GM18519 (cell line): ENCODE results near the gene MESP1.

Source experiments
- ATAC-seq: cut with Tn5 transposase; IDR thresholded peaks from one replicate; pipeline ENCODE4 v1.9.1; 2021; ENCODE audit warnings: mild to moderate bottlenecking, moderate library complexity; ENCODE audit not compliant: unreplicated experiment, low FRiP score

Gene MESP1

DNA sequence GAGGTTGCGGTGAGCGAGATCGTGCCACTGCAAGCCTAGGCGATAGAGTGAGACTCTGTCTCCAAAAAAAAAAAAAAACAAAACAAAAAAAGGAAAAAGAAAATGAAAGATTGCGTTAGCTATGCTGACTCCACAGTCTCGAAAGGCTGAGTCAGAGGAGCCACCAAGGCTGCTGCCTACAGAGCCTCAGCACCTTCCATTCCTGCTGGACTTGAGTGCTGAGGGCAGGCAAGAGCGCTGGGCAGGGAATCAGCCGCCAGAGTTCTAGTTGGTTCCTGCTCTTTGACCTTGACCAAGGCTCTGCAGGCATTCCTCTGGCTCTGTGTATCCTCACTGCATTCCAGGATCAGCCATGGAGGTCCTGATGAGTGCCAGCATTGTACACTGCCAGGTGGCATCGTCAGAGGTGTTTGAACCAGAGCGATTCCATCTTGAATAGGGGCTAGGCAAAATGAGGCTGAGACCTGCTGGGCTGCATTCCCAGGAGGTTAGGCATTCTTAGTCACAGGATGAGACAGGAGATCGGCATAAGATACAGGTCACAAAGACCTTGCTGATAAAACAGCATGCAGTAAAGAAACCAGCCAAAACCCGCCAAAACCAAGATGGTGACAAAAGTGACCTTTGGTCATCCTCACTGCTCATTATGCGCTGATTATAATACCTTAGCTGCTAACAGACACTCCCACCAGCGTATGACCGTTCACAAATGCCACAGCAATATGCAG is 31.0 kb upstream of the MESP1 start:
- no peak for ATAC-seq

GRCh38 chr15:89781055-89781454 is 30.0 kb upstream of the MESP1 start:
- ATAC-seq, result no peak

DNA sequence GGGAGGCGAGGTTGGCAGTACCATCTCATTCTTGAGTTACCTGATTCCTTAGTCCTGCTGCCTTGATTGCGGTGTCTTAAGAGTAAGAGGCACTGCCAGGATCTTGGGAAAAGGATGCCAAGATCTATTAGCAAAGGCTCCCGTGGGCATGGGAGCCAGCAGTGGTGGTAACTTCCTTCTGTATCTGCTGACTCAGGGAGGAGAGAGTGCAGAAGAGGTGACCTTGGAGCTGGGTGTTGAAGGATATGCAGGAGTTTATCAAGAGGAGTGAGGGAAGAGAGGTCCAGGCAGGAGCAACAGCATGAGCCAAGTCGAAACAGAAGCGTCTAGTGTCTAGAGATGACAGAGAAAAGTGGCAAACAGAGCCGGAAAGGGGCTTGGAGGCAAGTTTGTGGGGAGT is 29.6 kb upstream of the MESP1 start:
- ATAC-seq, result no peak

DNA sequence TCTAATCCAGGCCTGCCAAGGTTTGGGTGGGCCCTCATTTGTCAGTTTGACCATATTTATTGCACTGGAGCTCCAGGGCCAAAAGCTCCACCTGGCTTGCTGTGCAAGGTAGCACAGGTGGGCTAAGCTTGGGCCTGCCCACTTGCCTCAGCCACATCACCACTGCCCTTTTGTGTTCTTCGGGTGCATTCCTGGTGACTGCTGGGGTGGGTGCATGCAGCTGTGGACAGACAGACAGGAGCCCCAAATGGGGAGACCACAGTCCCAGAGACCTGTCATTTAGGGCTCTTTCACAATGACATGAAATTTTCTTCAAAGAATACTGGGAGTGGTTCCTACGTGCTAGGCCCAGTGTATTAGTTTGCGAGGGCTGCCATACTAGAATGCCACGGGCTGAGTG is 27.8 kb upstream of the MESP1 start:
- ATAC-seq, result no peak

DNA sequence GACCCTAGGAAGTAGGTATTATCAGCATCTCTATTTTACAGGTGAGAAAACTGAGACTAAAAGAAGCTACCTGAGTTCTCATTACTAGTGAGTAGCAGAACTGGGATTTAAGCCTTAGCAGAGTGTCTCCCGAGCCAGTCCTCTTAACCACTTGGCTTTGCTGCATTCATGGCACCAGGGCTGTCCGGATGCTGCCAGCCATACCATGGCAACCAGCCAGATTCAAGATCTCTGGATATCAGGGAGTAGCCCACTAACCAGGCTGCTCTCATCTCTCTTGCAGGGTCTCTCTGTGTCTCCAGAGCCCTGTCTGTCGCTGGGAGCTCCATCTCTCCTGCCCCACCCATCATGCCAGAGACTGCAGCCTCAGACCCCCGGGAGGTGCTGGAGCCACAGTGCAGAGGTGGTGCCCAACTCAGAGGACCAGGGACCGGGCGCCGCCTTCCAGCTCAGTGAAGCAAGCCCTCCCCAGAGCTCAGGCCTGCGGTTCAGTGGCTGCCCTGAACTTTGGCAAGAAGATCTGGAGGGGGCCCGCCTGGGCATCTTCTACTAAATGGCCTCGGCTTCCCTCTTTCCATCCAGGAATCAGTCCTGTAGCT is 26.8 kb upstream of the MESP1 start:
- ATAC-seq, result no peak

GRCh38 chr15:89777073-89777751 is 26.2 kb upstream of the MESP1 start:
- ATAC-seq, result no peak

DNA sequence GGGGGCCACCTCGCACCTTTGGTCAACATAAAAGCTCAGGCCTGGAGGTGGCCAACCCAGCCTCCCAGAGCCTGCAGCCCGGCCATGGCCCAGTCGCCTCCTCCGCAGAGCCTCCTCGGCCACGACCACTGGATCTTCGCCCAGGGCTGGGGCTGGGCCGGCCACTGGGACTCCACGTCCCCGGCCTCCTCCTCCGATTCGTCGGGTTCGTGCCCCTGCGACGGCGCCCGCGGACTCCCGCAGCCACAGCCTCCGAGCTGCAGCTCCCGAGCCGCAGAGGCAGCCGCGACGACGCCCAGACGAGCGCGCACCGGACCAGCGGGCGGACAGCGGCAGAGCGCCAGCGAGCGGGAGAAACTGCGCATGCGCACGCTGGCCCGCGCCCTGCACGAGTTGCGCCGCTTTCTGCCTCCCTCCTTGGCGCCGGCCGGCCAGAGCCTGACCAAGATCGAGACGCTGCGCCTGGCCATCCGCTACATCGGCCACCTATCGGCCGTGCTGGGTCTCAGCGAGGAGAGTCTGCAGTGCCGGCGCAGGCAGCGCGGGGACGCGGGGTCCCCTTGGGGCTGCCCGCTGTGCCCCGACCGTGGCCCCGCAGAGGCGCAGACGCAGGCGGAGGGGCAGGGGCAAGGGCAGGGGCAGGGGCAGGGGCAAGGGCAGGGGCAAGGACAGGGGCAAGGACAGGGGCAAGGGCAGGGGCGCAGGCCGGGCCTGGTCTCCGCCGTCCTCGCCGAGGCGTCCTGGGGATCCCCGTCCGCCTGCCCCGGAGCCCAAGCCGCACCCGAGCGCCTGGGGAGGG is 25.4 kb upstream of the MESP1 start, which contains the start of gene MESP2:
Gene MESP2, plus strand, starts transcription at position 59 of the 799 bp plus-strand sequence. Its CDS starts 26 bp downstream, at position 85.
- ATAC-seq, result no peak

DNA sequence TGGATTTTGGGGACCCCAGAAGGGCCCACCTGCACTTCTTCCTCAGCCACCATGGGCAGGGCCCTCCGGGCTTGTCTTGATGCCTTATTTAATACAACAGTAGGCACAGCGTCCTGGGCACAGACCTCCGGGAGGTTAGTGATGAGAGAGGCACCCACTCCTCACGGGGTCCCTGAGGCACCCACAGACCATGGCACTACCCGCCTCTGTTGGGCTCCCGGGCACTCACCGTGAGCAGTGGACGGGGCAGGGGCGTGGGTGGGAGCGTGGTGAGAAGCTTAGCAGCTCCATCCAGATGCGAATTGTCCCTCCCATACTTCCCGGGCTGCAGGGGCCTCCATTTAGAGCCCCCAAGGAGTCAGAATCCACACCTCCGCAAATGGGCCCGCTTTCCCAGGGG is 24.8 kb upstream of the MESP1 start:
- no peak for ATAC-seq

GRCh38 chr15:89774492-89774891 is 23.4 kb upstream of the MESP1 start:
- no peak for ATAC-seq

DNA sequence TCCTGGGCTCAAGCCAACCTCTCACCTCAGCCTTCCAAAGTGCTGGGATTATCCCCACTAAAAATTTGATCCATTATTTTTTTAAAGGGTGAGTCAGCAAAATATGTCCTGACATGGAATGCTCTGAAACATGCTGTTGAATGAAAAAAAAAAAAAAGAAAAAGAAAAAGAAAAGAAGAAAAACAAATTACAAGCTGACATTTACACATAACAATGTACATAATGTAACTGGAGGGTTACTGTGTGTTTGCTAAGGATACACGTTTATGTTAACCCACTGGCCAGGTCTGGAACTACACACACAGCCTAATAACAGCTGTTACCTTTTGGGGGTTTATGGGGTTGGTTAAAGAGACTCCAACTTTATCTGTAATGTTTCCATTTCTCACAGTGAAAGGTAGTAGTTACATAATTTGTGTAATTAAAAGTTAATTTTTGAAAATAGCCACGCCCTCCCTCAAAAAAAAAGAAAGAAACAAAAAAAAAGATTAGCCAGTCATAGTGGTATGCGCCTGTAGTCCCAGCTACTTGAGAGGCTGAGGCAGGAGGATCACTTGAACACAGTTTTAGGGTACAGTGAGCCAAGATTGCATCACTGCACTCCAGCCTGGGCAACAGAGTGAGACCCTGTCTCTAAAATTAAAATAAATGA is 22.0 kb upstream of the MESP1 start:
- no peak for ATAC-seq

DNA sequence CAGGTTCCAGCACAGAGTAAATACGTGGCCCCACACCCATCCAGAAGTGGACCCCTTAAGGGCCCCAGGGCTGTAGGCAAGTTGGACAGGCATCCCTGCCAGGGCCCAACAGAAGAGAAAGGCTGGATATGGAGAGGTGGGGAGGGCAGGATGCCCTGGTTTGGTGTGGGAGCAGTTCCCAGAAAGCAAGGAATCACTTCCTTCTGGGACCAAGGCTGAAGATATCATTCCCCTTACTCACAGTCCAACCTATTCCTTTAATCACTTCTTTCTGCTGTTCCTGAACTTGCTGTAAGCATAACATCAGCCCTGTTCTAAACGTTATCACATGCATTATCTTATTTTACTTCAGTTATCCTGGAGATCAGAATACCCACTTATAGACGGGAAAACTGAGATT is 19.0 kb upstream of the MESP1 start:
- ATAC-seq, result no peak

DNA sequence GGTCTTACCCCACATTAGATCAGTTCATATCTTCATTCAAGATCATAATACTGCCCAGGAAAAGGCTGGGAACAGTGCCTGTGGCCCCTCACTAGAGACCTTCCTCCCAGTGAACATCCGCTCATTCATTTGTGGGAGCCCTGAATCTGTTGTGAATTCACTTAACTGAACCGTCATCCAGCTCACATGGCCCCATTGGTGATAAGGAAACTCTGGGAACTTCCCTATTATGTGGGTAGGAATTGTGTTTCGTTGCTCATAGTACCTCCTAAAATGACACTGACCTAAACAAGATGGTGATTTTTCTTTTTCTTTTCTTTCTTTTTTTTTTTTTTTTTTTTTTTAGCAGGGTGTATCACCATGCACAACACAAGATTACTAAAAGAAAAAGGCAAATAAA is 18.3 kb upstream of the MESP1 start:
- no peak for ATAC-seq

- ATAC-seq, result no peak
These were observed 17.0 kb upstream of the MESP1 start for GRCh38 chr15:89768071-89768500.

DNA sequence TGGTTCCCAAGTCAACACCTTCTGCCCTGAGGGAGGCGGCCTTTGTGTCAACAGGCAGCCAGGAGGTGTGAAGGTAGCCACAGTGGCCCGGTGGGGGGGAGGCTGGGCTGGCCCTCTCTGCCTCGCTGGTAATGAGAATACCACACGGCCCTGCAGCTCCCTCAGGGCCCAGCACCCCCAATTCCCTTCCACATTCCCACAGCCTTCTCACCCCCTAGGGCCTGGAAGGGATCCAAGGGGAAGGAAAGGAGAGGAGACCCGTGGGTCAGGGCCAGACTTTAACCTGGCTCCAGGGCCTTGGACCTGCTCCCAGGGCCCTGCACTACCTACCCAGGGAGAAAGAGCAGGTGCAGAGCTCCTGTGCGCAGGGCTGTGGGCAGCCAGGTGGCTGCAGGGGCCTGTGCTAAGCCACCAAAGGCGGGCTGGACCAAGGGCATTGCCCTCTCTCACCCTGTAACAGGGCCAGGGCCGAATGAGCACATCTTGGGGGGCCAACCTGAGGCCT is 16.4 kb upstream of the MESP1 start:
- no peak for ATAC-seq

- no peak for ATAC-seq
These were observed 15.6 kb upstream of the MESP1 start for GRCh38 chr15:89766357-89767311.

DNA sequence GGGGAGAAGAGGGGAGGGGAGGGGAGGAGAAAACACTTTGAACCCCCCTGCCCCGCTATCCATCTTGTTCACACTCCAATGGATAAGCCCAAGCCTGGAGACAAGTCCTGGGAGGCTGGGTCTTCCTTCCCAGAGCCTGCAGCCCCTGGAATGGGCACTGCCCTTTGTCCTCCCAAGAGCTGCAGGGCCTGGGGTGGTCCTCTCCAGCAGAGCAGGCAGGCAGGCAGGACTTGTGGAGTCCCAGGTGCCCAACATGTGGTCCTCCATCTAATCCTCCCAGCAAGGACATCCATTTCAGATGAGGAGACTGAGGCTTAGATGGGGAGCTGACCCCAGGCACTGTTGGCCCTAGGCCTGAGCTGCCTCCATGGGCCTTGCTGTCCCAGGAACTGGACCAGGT is 14.6 kb upstream of the MESP1 start:
- ATAC-seq, result no peak

GRCh38 chr15:89761929-89762328 is 10.9 kb upstream of the MESP1 start:
- no peak for ATAC-seq

DNA sequence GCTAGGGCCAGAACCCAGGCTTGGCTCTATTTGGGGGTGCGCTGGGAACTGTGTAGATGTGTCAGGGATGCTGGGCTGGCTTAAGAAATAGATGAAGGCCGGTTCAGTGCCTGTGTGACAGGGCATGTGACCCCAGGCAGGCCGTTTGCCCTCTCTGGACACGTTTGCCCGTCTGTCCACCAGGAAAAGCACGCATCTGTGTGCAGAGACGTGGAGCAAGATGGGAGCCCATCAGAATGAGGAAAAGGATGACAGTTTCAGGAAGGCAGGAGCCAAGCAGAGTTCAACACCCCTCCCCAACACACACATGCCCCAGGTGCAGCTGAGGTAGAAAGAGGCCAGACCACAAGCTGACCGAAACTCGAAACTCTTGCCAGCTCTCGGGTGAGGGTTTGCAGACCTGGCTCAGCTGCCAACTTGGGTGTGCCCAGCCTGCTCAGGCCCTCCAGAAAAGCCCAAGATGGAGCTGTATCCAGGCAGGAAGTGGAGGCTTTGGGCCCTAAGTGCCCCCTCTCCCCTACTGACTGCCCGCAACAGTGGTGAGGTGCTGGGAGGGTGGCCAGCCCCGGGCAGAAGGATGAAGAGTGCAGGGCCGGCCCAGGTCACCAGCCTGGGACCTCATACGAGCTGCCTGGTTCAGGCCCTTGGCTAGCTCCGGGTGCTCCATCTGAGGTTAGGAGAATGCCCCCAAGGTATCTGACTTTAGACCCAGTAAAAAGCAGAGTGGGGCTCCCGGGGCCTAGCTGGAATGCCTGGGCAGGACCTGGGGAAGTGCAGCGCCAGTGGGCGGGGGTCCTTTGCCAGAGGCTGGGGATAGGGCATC is 10.2 kb upstream of the MESP1 start:
- no peak for ATAC-seq
